ENCODE results near the gene SPHK1.

GRCh38 chr17:76371656-76372628, 12.5 kb upstream of the SPHK1 start:
- TF ChIP-seq POLR2AphosphoS5 (IDR thresholded peaks at IDR 0.05; ENCODE audit: low read depth, low read length): no peak
- no peak for TF ChIP-seq POLR2A (IDR thresholded peaks at IDR 0.05; ENCODE audit: low read depth, low read length)
- no peak for TF ChIP-seq PAX5 (IDR thresholded peaks at IDR 0.05; ENCODE audit: insufficient read depth, low read length, severe bottlenecking)
